Small intestine (tissue), 7 donors: Measurements from ENCODE around the gene ZNF217. TPM values are rescaled to one million over a fixed set of nuclear protein-coding genes. Genes with fewer than 3 reads are reported as not detected.
"Not testable (repeated sequence)": the region's sequence is repeated elsewhere in the genome, so short reads cannot be mapped to it uniquely, and the experiment has no call there.

Source experiments
- DNase-seq, 2 donors: peaks; one replicate each; pipeline versions ENCODE4 v3.0.0 to v3.0.0-alpha.2; 2013
- FAIRE-seq: peaks from 2 replicates; lab custom pipeline; 2012; peaks lifted over from hg19 to GRCh38; lab: Jason Lieb, UNC
- H3K27ac ChIP-seq, 3 donors: one replicate each; pipeline ENCODE4 v1.5.1; 2013; ENCODE audit warnings: low read length in 2 of 3, mild to moderate bottlenecking in 2 of 3, control low read depth in 1 of 3, inconsistent platforms in 1 of 3, low read depth in 1 of 3, moderate library complexity in 1 of 3
- H3K27me3 ChIP-seq, 3 donors: one replicate each; pipeline ENCODE4 v1.6.1; 2013; ENCODE audit warnings: low read length in 3 of 3, inconsistent platforms in 1 of 3; ENCODE audit not compliant: control insufficient read depth in 3 of 3, insufficient read depth in 3 of 3
- H3K36me3 ChIP-seq, 3 donors: one replicate each; pipeline ENCODE4 v1.6.1; 2013; ENCODE audit warnings: low read length in 3 of 3, inconsistent platforms in 1 of 3, low read depth in 1 of 3, mild to moderate bottlenecking in 1 of 3, moderate library complexity in 1 of 3; ENCODE audit not compliant: control insufficient read depth in 3 of 3, insufficient read depth in 2 of 3
- H3K4me1 ChIP-seq, 3 donors: one replicate each; pipeline ENCODE4 v1.6.1; 2013; ENCODE audit warnings: low read length in 2 of 3, inconsistent platforms in 1 of 3, low read depth in 1 of 3, mild to moderate bottlenecking in 1 of 3, moderate library complexity in 1 of 3; ENCODE audit not compliant: control insufficient read depth in 3 of 3, insufficient read depth in 2 of 3
- H3K4me3 ChIP-seq, 3 donors: one replicate each; pipeline ENCODE4 v1.5.1; 2013; ENCODE audit warnings: low read length in 3 of 3, control low read depth in 1 of 3, inconsistent platforms in 1 of 3, low read depth in 1 of 3, mild to moderate bottlenecking in 1 of 3, moderate library complexity in 1 of 3
- H3K9me3 ChIP-seq, 2 donors: one replicate each; pipeline ENCODE4 v1.6.1; 2013; ENCODE audit warnings: low read depth in 1 of 2, low read length in 1 of 2; ENCODE audit not compliant: control insufficient read depth in 2 of 2, insufficient read depth in 1 of 2
- WGBS, 3 donors: extraction: QIAGEN DNeasy Blood & Tissue Kit; methylation state at CpG; one replicate each; pipeline ENCODE4 v1.1.7; 2013; 5-methylcytosine and 5-hydroxymethylcytosine counted together
- polyA plus RNA-seq, 4 donors: library from polyadenylated mRNA; stranded (reverse) in 3 of 4; unstranded in 1 of 4; fragments of 200-250 nt in 3 of 4; fragments of 120-200 nt in 1 of 4; gene quantifications; one replicate each; pipeline versions ENCODE4 v1.2.1 to v1.2.3, GENCODE V29; 2013
- donor health status: healthy with polysubstance abuse.
- donor health status: control.
- donor health status: control.
- donor health status: Bipolar disorder and iron deficiency.
- donor health status: healthy.

The ZNF217 gene
- polyA plus RNA-seq, 4 donors: 4.1 to 33.7 (median 8.7) TPM

GRCh38 chr20:53616489-53616888, 22.9 kb upstream of the ZNF217 start:
- peaks cover 0 to 16% (median 4%) of the 10 kb centered on the region in 3 donors for H3K4me1 ChIP-seq
- not testable (repeated sequence) for H3K27me3 ChIP-seq, DNase-seq, H3K27ac ChIP-seq, H3K9me3 ChIP-seq, H3K4me3 ChIP-seq, H3K36me3 ChIP-seq, FAIRE-seq
- 90 to 96% (median 92%) methylated on average over 6 of the region's 6 CpGs for WGBS, 3 donors

GRCh38 chr20:53613748-53614147, 20.1 kb upstream of the ZNF217 start:
- Histone ChIP-seq H3K27me3 (no peaks in the 10 kb centered on the region), H3K9me3 (no peaks in the 10 kb centered on the region), H3K4me3 (no peak overlapping the region), H3K4me1 (peaks cover 4 to 12% (median 4%) of the 10 kb centered on the region in 3 donors), H3K27ac (no peak overlapping the region), H3K36me3 (no peaks in the 10 kb centered on the region)
- FAIRE-seq (no peak), DNase-seq (no peak)

GRCh38 chr20:53612289-53612688, 18.6 kb upstream of the ZNF217 start:
- not testable (repeated sequence) for H3K4me3 ChIP-seq, H3K36me3 ChIP-seq, FAIRE-seq, H3K27me3 ChIP-seq, H3K9me3 ChIP-seq, H3K27ac ChIP-seq
- DNase-seq: peak; percentile 26 to 38
- 41 to 77% (median 48%) methylated on average over 8 of the region's 8 CpGs for WGBS, 3 donors
- H3K4me1 ChIP-seq: peaks cover 4 to 12% (median 4%) of the 10 kb centered on the region in 3 donors

GRCh38 chr20:53611449-53611894, 17.8 kb upstream of the ZNF217 start:
- no peaks in the 10 kb centered on the region for H3K9me3 ChIP-seq
- peak overlapping the region in 1 of 3 donors; percentile 65 for H3K27ac ChIP-seq
- H3K4me1 ChIP-seq: peaks cover 4 to 12% (median 4%) of the 10 kb centered on the region in 3 donors
- 36 to 39% (median 38%) methylated on average over 8 of the region's 8 CpGs for WGBS, 3 donors
- peaks cover 0 to 2% (median 0%) of the 10 kb centered on the region in 3 donors for H3K27me3 ChIP-seq
- DNase-seq (no peak), FAIRE-seq (no peak)
- no peaks in the 10 kb centered on the region for H3K36me3 ChIP-seq
- no peak overlapping the region for H3K4me3 ChIP-seq

- H3K9me3 ChIP-seq: no peaks in the 10 kb centered on the region
- no peak overlapping the region for H3K4me3 ChIP-seq
- H3K4me1 ChIP-seq: peaks cover 4 to 12% (median 4%) of the 10 kb centered on the region in 3 donors
- WGBS, 3 donors: 48 to 76% (median 58%) methylated on average over 15 of the region's 15 CpGs
- FAIRE-seq (no peak), DNase-seq (peak in 1 of 2 donors; percentile 35)
- no peaks in the 10 kb centered on the region for H3K36me3 ChIP-seq
- peaks cover 0 to 2% (median 0%) of the 10 kb centered on the region in 3 donors for H3K27me3 ChIP-seq
- peak overlapping the region; percentile 4 to 87 (median 22) for H3K27ac ChIP-seq
Measured at GRCh38 chr20:53609491-53610445, 16.1 kb upstream of the ZNF217 start.

GRCh38 chr20:53608456-53609452, 15.1 kb upstream of the ZNF217 start:
- Histone ChIP-seq H3K9me3 (no peaks in the 10 kb centered on the region), H3K27me3 (peaks cover 0 to 2% (median 0%) of the 10 kb centered on the region in 3 donors), H3K4me3 (peak overlapping the region in 1 of 3 donors; percentile 9), H3K4me1 (peaks cover 4 to 9% (median 4%) of the 10 kb centered on the region in 3 donors), H3K27ac (peak overlapping the region in 2 of 3 donors; percentile 4 to 43), H3K36me3 (no peaks in the 10 kb centered on the region)
- peak in 1 of 2 donors; percentile 26 for DNase-seq
- 71 to 76% (median 73%) methylated on average over 30 to 35 of the region's 35 CpGs for WGBS, 3 donors
- FAIRE-seq: no peak

GRCh38 chr20:53608071-53608455, 14.4 kb upstream of the ZNF217 start:
- Histone ChIP-seq H3K27me3 (peaks cover 0 to 2% (median 0%) of the 10 kb centered on the region in 3 donors), H3K4me1 (peaks cover 1 to 4% (median 3%) of the 10 kb centered on the region in 3 donors), H3K4me3 (no peak overlapping the region), H3K27ac (no peak overlapping the region), H3K9me3 (no peaks in the 10 kb centered on the region), H3K36me3 (no peaks in the 10 kb centered on the region)
- FAIRE-seq (no peak), DNase-seq (no peak)
- 96 to 97% (median 96%) methylated on average over 23 of the region's 23 CpGs for WGBS, 3 donors
